ENCODE measurements around the gene SLC25A13.

DNA sequence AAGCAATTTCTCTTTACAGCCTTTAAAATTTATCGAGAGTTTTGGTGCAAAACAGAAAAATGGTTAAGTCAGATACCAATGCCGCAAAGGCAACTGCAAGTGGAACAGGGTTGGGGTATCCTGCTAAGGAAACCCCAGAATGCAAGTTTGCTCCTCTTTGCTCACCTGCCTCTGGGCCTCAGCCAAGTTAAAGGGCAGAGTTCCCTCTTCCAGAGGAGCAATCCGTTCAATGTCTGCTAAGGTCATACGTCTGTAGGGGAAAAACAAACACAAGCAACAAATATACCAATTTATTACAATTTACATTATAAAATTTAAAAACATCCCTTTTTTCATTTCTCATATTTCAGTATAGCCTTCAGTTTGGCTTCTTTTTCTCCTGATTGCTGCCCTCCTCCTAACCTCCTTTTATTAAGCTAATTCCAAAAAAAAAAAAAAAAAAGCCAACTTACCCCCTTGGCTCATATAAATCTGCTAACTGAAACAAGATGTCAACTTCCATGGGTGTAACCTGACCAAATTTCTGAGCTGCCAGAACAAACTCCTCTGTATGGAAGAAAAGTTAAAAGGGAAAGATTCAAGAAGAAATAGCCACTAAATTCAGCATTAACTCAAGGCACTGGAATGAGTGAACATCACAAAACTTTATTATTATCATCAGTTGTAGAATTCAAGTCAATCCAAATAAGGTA, 132.6 kb downstream of the SLC25A13 start:
- TF ChIP-seq, protein P1, sequence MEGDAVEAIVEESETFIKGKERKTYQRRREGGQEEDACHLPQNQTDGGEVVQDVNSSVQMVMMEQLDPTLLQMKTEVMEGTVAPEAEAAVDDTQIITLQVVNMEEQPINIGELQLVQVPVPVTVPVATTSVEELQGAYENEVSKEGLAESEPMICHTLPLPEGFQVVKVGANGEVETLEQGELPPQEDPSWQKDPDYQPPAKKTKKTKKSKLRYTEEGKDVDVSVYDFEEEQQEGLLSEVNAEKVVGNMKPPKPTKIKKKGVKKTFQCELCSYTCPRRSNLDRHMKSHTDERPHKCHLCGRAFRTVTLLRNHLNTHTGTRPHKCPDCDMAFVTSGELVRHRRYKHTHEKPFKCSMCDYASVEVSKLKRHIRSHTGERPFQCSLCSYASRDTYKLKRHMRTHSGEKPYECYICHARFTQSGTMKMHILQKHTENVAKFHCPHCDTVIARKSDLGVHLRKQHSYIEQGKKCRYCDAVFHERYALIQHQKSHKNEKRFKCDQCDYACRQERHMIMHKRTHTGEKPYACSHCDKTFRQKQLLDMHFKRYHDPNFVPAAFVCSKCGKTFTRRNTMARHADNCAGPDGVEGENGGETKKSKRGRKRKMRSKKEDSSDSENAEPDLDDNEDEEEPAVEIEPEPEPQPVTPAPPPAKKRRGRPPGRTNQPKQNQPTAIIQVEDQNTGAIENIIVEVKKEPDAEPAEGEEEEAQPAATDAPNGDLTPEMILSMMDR (IDR thresholded peaks at IDR 0.05; ENCODE audit: insufficient read depth, low read length): no peak
- TF ChIP-seq GABPA (IDR thresholded peaks at IDR 0.05; ENCODE audit: low read depth): no peak

Measured in HL-60 (cell line).